Astrocyte (in vitro differentiated cells and primary cell): Measurements from ENCODE around the gene TAL1.

Experiments used
- CTCF ChIP-seq: IDR thresholded peaks from 2 replicates; pipeline ENCODE4 v1.5.1; 2011; ENCODE audit warnings: low read depth, mild to moderate bottlenecking, inconsistent platforms, low read length, moderate library complexity; ENCODE audit not compliant: insufficient read depth
- EZH2 ChIP-seq: IDR thresholded peaks from 2 replicates; pipeline ENCODE4 v1.6.1; 2012; ENCODE audit warnings: mild to moderate bottlenecking, low read length, inconsistent platforms; ENCODE audit not compliant: insufficient read depth

GRCh38 chr1:47194311-47194710 lies 37.7 kb downstream of the TAL1 start:
- no peak for TF ChIP-seq CTCF
- TF ChIP-seq EZH2, result no peak
